ENCODE data around the gene EPB41L2. TPM values are rescaled to one million over a fixed set of nuclear protein-coding genes. Genes with fewer than 3 reads are reported as not detected.
"Not testable (repeated sequence)": the region's sequence is repeated elsewhere in the genome, so short reads cannot be mapped to it uniquely, and the experiment has no call there.

EPB41L2 gene
- total RNA-seq, 4 donors from 2014 or later = 190 to 321 (median 265) TPM

DNA sequence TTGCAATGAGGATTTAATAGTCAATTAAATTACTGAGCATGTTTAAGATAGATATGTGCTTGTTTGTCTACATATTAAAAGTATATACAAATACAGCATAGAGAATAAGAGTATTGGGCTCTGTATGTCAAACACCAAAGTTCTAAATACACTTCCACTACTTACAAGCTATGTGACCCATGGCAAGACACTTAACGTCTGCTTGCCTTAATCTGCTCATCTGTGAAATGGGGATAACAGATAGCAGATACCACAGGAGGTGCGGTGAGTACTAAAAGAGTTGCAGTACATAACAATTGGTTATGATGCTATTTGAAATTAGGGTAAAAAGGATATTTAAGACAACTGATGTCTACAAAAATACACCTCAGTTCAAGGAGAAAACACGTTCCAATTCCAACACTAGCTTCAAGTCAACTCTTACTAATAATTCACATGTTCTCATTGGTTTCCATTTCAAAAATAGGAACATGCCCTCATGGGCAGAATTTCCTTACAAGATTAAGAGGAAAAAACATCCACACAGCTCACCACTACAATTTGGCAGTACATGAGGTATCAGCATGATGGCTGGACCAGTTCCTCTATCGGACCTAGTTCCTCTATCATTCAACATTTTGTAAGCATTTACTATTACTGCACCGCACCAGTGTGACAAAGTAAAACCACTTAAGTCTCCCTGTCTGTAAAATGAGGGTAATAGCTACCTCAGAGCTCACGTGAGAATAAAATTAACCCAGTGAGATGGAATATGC is 134.7 kb downstream of the EPB41L2 start:
- DNase-seq (ENCODE audit: low spot score in 2 of 2) = peak in 1 of 2 donors; percentile 33
- Histone ChIP-seq H3K9me3 (no peaks in the 10 kb centered on the region), H3K4me1 (peaks cover 0 to 61% (median 20%) of the 10 kb centered on the region in 4 donors), H3K27me3 (no peaks in the 10 kb centered on the region), H3K4me3 (no peak overlapping the region), H3K27ac (peak overlapping the region in 3 of 4 donors; percentile 13 to 45 (median 30)), H3K36me3 (no peaks in the 10 kb centered on the region)
- WGBS, 2 donors = 73 to 78% methylated on average over 6 of the region's 6 CpGs
- TF ChIP-seq EP300 (IDR thresholded peaks at IDR 0.05) (peak in 1 of 2 donors; percentile 45), POLR2A (IDR thresholded peaks at IDR 0.05) (no peak)

GRCh38 chr6:130927305-130927704 is 135.7 kb downstream of the EPB41L2 start:
- no peak for DNase-seq (ENCODE audit: low spot score in 2 of 2)
- Histone ChIP-seq H3K27me3 (no peaks in the 10 kb centered on the region), H3K27ac (peak overlapping the region in 2 of 4 donors; percentile 30 to 45), H3K9me3 (no peaks in the 10 kb centered on the region), H3K36me3 (no peaks in the 10 kb centered on the region), H3K4me3 (no peak overlapping the region), H3K4me1 (peaks cover 0 to 57% (median 9%) of the 10 kb centered on the region in 4 donors)
- TF ChIP-seq EP300 (IDR thresholded peaks at IDR 0.05) = no peak
- WGBS, 2 donors = 49 to 66% methylated on average over 2 of the region's 2 CpGs

GRCh38 chr6:130923350-130923749 is 139.7 kb downstream of the EPB41L2 start:
- H3K27me3 ChIP-seq = no peaks in the 10 kb centered on the region
- no peak for DNase-seq (ENCODE audit: low spot score in 2 of 2)
- peaks cover 0 to 44% (median 2%) of the 10 kb centered on the region in 4 donors for H3K4me1 ChIP-seq
- no peak overlapping the region for H3K27ac ChIP-seq
- no peak overlapping the region for H3K4me3 ChIP-seq
- no peaks in the 10 kb centered on the region for H3K36me3 ChIP-seq
- TF ChIP-seq CTCF (IDR thresholded peaks at IDR 0.05) (no peak), POLR2A (IDR thresholded peaks at IDR 0.05) (no peak), EP300 (IDR thresholded peaks at IDR 0.05) (no peak)
- H3K9me3 ChIP-seq = no peaks in the 10 kb centered on the region
- WGBS, 2 donors = 68 to 70% methylated on average over 1 of the region's 1 CpG

- Histone ChIP-seq H3K4me3 (no peak overlapping the region), H3K9me3 (no peaks in the 10 kb centered on the region), H3K27me3 (no peaks in the 10 kb centered on the region), H3K4me1 (peaks cover 0 to 43% (median under 1%) of the 10 kb centered on the region in 4 donors), H3K36me3 (no peaks in the 10 kb centered on the region), H3K27ac (no peak overlapping the region)
- WGBS, 2 donors = 89 to 93% methylated on average over 3 of the region's 3 CpGs
- no peak for TF ChIP-seq POLR2A (IDR thresholded peaks at IDR 0.05)
- TF ChIP-seq EP300 (IDR thresholded peaks at IDR 0.05) = no peak
- TF ChIP-seq CTCF (IDR thresholded peaks at IDR 0.05) = no peak
- DNase-seq (ENCODE audit: low spot score in 2 of 2) = no peak
Measured at GRCh38 chr6:130922922-130923321, 140.1 kb downstream of the EPB41L2 start.

- H3K27me3 ChIP-seq = no peaks in the 10 kb centered on the region
- WGBS, 2 donors = 86 to 93% methylated on average over 4 of the region's 4 CpGs
- peaks cover 0 to 34% (median 0%) of the 10 kb centered on the region in 4 donors for H3K4me1 ChIP-seq
- no peak for DNase-seq (ENCODE audit: low spot score in 2 of 2)
- H3K27ac ChIP-seq = no peak overlapping the region
- H3K36me3 ChIP-seq = no peaks in the 10 kb centered on the region
- TF ChIP-seq CTCF (IDR thresholded peaks at IDR 0.05) (no peak), POLR2A (IDR thresholded peaks at IDR 0.05) (no peak), EP300 (IDR thresholded peaks at IDR 0.05) (no peak)
- no peak overlapping the region for H3K4me3 ChIP-seq
- H3K9me3 ChIP-seq = no peaks in the 10 kb centered on the region
Measured at GRCh38 chr6:130920969-130921368, 142.1 kb downstream of the EPB41L2 start.

DNA sequence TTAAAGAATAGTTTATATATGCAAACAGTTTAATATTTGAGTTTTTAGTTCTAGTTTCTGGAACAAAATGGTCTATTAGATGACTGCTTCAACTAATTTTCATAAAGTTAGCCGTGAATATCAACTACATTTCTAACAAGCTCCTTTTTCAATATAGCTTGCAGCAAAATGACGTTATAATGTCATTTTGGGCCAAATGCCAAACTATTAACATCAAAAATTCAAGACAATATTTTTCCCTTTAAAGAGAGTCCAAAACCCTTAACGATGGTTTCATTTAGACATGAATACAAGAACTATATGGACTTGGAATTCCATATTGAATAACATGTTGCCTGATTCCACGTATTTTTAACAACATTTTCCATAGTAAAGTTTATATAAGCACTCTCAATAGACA is 144.9 kb downstream of the EPB41L2 start:
- Histone ChIP-seq H3K4me1 (peaks cover 0 to 45% (median 0%) of the 10 kb centered on the region in 4 donors), H3K9me3 (no peaks in the 10 kb centered on the region), H3K27me3 (no peaks in the 10 kb centered on the region), H3K27ac (no peak overlapping the region), H3K4me3 (no peak overlapping the region), H3K36me3 (no peaks in the 10 kb centered on the region)
- TF ChIP-seq CTCF (IDR thresholded peaks at IDR 0.05) (no peak), POLR2A (IDR thresholded peaks at IDR 0.05) (no peak), EP300 (IDR thresholded peaks at IDR 0.05) (no peak)
- 37 to 39% methylated on average over 4 of the region's 4 CpGs for WGBS, 2 donors
- DNase-seq (ENCODE audit: low spot score in 2 of 2) = no peak

- not testable (repeated sequence) for DNase-seq (ENCODE audit: low spot score in 2 of 2); H3K9me3 ChIP-seq; H3K4me3 ChIP-seq; H3K27me3 ChIP-seq; H3K27ac ChIP-seq; H3K36me3 ChIP-seq
- H3K4me1 ChIP-seq = peaks cover 0 to 38% (median 0%) of the 10 kb centered on the region in 4 donors
- 81 to 95% methylated on average over 2 of the region's 2 CpGs for WGBS, 2 donors
Measured at GRCh38 chr6:130915606-130916005, 147.4 kb downstream of the EPB41L2 start.
